Left ventricle myocardium inferior (tissue), 1 donor: ENCODE measurements around the gene MTMR1. TPM values are rescaled to one million over a fixed set of nuclear protein-coding genes. Genes with fewer than 3 reads are reported as not detected.

Experiments
- DNase-seq: peaks from one replicate; pipeline ENCODE4 v3.0.0-alpha.2; 2020
- H3K27ac ChIP-seq: fragments of 200-600 bp; replicated peaks from 2 replicates; pipeline ENCODE4 v1.8.0; 2021
- H3K27me3 ChIP-seq: fragments of 200-600 bp; 2 replicates; pipeline ENCODE4 v1.8.0; 2021; ENCODE audit warnings: low read depth
- H3K36me3 ChIP-seq: fragments of 200-600 bp; 2 replicates; pipeline ENCODE4 v1.8.0; 2021
- H3K4me1 ChIP-seq: fragments of 200-600 bp; 2 replicates; pipeline ENCODE4 v1.8.0; 2021
- H3K4me3 ChIP-seq: fragments of 200-600 bp; 2 replicates; pipeline ENCODE4 v1.8.0; 2021; ENCODE audit warnings: mild to moderate bottlenecking, moderate library complexity
- H3K9me3 ChIP-seq: fragments of 200-600 bp; replicated peaks from 2 replicates; pipeline ENCODE4 v1.8.0; 2021
- intact Hi-C: fragments of 100-400 bp; cut with micrococcal nuclease; formaldehyde crosslinking; loops from one replicate; pipeline ENCODE4 v1.11.0; 2022
- total RNA-seq: library from RNA; stranded (reverse); fragmentation: NEBNext Ultra II Directional; extraction: Animal tissue kit (Norgen Biotek cat#: 25700); gene quantifications from one replicate; pipeline ENCODE4 v1.2.1, GENCODE V29; 2021
- TF ChIP-seq, protein P1 (sequence below): fragments of 200-600 bp; IDR thresholded peaks from 2 replicates; pipeline ENCODE4 v1.8.0; 2021; ENCODE audit warnings: antibody characterized with exemption, mild to moderate bottlenecking, borderline replicate concordance
- donor health status: DM: no; HTN: yes; CAD: no; lungs with severe emphysema.

The MTMR1 gene
- total RNA-seq, 1 donor from 2014 or later = 18.6 TPM

DNA sequence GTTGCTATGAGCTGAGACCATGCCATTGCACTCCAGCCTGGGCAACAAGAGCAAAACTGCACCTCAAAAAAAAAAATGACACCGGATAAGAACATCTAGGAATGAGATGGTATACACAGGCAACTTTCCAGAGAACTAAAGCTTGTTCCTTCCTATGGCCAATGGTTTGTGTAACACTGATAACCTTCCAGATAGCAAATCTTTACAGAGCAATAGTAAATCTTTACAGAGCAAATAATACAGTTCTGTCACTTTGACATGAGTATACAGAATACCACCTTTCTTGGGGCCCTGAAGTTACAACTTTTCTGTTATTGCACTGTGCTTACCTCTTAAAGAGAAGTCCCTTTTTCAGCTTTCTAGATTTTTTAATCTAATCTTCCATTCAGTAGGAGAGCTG lies 113.6 kb downstream of the MTMR1 start:
- DNase-seq = no peak
- intact Hi-C loops = no loop called here
- H3K4me1 ChIP-seq = no peaks in the 10 kb centered on the region
- no peaks in the 10 kb centered on the region for H3K9me3 ChIP-seq
- H3K4me3 ChIP-seq = no peak overlapping the region
- TF ChIP-seq, protein P1, sequence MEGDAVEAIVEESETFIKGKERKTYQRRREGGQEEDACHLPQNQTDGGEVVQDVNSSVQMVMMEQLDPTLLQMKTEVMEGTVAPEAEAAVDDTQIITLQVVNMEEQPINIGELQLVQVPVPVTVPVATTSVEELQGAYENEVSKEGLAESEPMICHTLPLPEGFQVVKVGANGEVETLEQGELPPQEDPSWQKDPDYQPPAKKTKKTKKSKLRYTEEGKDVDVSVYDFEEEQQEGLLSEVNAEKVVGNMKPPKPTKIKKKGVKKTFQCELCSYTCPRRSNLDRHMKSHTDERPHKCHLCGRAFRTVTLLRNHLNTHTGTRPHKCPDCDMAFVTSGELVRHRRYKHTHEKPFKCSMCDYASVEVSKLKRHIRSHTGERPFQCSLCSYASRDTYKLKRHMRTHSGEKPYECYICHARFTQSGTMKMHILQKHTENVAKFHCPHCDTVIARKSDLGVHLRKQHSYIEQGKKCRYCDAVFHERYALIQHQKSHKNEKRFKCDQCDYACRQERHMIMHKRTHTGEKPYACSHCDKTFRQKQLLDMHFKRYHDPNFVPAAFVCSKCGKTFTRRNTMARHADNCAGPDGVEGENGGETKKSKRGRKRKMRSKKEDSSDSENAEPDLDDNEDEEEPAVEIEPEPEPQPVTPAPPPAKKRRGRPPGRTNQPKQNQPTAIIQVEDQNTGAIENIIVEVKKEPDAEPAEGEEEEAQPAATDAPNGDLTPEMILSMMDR = no peak
- no peaks in the 10 kb centered on the region for H3K27me3 ChIP-seq
- H3K36me3 ChIP-seq = no peaks in the 10 kb centered on the region
- no peak overlapping the region for H3K27ac ChIP-seq

DNA sequence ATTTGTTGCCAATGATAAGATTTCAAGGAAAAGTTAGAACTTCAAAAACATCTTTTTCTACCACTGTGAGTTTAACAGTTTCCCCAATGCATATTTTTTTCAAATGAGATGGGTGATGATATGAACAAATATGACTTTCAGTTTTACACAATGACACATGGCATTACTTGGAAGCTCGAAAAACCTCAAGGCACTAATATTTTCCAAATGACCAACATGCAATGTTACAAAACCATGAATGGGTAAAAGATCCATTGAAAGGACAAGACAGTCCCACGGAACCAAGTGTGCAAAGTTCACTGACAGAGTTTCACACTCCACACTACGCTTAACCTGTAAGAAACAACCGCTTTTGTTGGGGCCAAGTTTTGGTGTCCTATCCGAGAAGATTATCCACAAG lies 120.7 kb downstream of the MTMR1 start:
- H3K27ac ChIP-seq = no peak overlapping the region
- intact Hi-C loops = no loop called here
- no peaks in the 10 kb centered on the region for H3K4me1 ChIP-seq
- H3K4me3 ChIP-seq = no peak overlapping the region
- TF ChIP-seq, protein P1 = no peak
- no peaks in the 10 kb centered on the region for H3K27me3 ChIP-seq
- no peaks in the 10 kb centered on the region for H3K36me3 ChIP-seq
- H3K9me3 ChIP-seq = peaks cover 8% of the 10 kb centered on the region
- no peak for DNase-seq

Other genes starting within 250 kb of the MTMR1 start
- gene MTM1, start 124.8 kb upstream of the MTMR1 start, total RNA-seq = 9.5 TPM
- gene CD99L2, start 205.3 kb downstream of the MTMR1 start, total RNA-seq = 68.1 TPM